Esophagus muscularis mucosa (tissue), 3 donors: ENCODE results near the gene VPS13D.
"Not testable (repeated sequence)": the region's sequence is repeated elsewhere in the genome, so short reads cannot be mapped to it uniquely, and the experiment has no call there.

ENCODE experiments used
- POLR2A ChIP-seq: fragments of 450-650 bp; IDR thresholded peaks from one replicate; pipeline ENCODE4 v1.6.1; 2017; ENCODE audit warnings: antibody characterized with exemption, moderate library complexity, mild to moderate bottlenecking, low read depth
- TF ChIP-seq, protein P1 (sequence below), 3 experiments: fragments of 200-600 bp in 2 of 3; fragments of 450-650 bp in 1 of 3; sonication (generic) in 2 of 3; IDR thresholded peaks; one replicate each; pipeline ENCODE4 v1.5.1; 2017 to 2019; ENCODE audit warnings: antibody characterized with exemption in 3 of 3, mild to moderate bottlenecking in 2 of 3, moderate library complexity in 1 of 3

DNA sequence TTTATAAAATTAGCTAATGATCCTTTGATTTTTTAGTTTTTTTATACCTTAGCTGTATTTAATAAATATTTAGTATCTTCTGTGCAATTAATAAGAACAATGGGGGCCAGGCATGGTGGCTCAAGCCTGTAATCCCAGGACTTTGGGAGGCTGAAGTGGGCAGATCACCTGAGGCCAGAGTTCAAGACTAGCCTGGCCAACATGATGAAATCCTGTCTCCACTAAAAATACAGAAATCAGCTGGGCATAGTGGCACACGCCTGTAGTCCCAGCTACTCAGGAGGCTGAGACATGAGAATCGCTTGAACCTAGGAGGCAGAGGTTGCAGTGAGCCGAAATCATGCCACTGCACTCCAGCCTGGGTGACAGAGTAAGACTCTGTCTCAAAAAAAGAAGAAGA, 241.1 kb downstream of the VPS13D start:
- TF ChIP-seq, protein P1, sequence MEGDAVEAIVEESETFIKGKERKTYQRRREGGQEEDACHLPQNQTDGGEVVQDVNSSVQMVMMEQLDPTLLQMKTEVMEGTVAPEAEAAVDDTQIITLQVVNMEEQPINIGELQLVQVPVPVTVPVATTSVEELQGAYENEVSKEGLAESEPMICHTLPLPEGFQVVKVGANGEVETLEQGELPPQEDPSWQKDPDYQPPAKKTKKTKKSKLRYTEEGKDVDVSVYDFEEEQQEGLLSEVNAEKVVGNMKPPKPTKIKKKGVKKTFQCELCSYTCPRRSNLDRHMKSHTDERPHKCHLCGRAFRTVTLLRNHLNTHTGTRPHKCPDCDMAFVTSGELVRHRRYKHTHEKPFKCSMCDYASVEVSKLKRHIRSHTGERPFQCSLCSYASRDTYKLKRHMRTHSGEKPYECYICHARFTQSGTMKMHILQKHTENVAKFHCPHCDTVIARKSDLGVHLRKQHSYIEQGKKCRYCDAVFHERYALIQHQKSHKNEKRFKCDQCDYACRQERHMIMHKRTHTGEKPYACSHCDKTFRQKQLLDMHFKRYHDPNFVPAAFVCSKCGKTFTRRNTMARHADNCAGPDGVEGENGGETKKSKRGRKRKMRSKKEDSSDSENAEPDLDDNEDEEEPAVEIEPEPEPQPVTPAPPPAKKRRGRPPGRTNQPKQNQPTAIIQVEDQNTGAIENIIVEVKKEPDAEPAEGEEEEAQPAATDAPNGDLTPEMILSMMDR (IDR thresholded peaks at IDR 0.05) = not testable (repeated sequence)
- TF ChIP-seq POLR2A = not testable (repeated sequence)
